D721Med (cell line): ENCODE results near the gene MAP3K4.
A peak's percentile ranks its signal among the peaks of the same experiment; 100 is the strongest.

ENCODE experiments used
- DNase-seq: peaks from one replicate; pipeline ENCODE4 v3.0.0; 2011; ENCODE audit warnings: low spot score; ENCODE audit not compliant: insufficient read length
- FAIRE-seq: peaks from 2 replicates; lab custom pipeline; 2011; peaks lifted over from hg19 to GRCh38; lab: Jason Lieb, UNC
- TF ChIP-seq, protein P1 (sequence below): IDR thresholded peaks from 2 replicates; pipeline ENCODE4 v1.5.1; 2012; ENCODE audit warnings: mild to moderate bottlenecking, control low read depth; ENCODE audit not compliant: insufficient read depth; ENCODE audit errors: missing control alignments

Gene MAP3K4

DNA sequence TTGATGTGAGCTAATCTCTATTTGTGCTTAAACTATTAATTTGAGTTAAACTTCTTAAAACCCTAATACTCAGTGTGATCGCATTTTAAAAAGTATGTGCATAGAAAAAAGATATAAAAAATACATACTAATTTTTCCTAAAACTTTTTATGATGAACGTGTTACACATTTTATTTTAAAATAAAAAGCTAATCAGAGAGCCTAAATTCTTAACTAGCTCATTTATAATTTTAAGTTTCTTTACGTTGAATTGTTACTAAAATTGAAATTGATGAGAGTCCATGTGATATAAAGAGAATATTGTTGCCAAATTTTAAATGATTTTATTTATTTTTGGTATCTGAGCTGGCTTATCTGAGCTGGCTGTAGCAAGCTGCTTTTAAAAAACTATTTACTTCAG is 6.6 kb downstream of the MAP3K4 start:
- TF ChIP-seq, protein P1, sequence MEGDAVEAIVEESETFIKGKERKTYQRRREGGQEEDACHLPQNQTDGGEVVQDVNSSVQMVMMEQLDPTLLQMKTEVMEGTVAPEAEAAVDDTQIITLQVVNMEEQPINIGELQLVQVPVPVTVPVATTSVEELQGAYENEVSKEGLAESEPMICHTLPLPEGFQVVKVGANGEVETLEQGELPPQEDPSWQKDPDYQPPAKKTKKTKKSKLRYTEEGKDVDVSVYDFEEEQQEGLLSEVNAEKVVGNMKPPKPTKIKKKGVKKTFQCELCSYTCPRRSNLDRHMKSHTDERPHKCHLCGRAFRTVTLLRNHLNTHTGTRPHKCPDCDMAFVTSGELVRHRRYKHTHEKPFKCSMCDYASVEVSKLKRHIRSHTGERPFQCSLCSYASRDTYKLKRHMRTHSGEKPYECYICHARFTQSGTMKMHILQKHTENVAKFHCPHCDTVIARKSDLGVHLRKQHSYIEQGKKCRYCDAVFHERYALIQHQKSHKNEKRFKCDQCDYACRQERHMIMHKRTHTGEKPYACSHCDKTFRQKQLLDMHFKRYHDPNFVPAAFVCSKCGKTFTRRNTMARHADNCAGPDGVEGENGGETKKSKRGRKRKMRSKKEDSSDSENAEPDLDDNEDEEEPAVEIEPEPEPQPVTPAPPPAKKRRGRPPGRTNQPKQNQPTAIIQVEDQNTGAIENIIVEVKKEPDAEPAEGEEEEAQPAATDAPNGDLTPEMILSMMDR, result no peak
- DNase-seq (no peak), FAIRE-seq (no peak)

DNA sequence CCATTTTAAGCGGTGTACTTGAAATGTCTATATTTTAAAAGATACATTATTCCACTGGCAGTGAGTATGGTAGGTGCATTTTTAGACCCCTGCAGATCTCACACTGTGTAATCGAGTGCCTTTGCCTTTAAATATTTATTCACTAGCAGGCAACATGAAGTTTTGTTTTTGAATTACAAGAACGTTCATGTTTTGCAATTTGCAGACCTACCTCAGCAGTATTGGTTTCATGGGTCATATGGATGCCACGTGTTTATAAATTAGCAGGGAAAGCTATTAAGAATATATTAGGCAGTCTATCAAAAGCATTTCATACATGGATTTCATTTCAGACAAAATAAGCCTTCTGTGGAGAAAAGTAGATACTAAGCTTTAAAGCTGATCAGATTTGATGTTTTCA is 7.2 kb downstream of the MAP3K4 start:
- TF ChIP-seq, protein P1, result no peak
- DNase-seq, result no peak
- peak; percentile 81 for FAIRE-seq

DNA sequence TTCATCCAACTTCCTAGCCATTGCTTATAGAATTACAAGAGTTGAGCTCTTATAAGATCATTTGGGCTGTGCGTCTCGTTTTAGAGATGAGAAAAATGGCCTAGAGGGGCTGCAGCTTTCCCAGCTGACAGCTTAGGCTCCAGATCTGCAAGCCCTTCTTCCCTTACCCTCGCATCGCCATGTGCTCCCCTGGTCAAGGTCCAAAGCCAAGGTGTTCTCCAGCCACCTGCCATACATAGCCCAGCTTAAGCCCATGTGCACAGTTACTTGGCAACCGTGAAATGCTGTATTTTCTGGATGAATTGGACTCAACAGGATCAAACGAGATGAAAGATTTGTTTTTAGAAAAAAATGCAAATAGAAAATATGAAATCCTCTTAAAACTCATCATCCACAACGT is 7.9 kb downstream of the MAP3K4 start:
- FAIRE-seq, result no peak
- TF ChIP-seq, protein P1, result no peak
- DNase-seq, result no peak

DNA sequence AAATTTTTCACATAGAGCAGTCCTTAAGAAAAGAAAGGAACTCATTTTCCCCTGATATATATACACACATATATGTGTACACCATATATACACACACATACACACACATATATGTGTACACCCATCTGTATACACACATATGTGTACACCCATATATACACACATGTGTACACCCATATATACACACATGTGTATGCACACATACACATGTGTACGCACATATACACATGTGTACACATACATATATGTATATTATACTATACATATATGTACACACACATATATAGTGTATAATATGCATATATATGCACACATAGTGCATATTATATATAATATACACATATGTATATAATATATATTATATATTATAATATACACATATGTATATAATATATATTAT is 9.1 kb downstream of the MAP3K4 start:
- TF ChIP-seq, protein P1, result no peak
- FAIRE-seq (no peak), DNase-seq (no peak)

DNA sequence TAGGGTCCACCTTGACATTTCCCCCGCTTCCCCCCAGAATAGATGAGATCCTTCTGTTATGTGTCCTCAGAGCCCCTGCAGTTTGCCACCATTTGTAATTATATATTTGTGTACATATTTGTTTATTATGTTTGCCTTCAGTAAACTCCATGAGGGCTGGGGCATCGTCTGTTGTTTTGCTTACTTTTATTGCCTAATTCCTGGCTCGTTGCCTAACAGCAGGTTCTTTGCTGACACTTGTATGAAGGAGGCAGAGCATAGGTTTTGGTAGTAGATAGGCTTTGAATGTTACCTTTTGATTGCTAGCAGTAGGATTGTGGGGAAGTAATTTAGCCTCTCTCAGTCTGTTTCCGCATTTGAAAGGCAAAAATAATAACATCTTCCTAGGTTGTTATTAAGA is 9.9 kb downstream of the MAP3K4 start:
- FAIRE-seq (peak; percentile 46), DNase-seq (no peak)
- TF ChIP-seq, protein P1, result no peak

DNA sequence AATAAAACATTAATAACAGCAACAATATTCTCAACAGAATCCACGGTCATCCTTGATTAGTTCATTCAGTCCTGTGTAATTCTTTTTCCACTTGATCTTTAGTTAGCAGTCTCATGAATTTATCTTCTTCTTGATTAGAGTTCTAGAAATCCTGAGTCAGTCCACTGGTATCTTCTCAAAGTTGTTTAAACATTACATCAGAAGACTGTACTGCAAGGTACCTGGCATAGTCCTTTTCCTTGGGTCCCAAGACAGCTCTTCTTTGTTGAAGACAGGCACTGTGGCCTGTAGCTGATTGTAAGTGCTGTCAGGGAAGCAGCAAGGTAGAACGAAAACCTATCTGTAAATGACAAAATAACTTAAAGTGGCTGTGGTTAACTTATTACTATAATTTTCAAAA is 11.8 kb downstream of the MAP3K4 start:
- FAIRE-seq (no peak), DNase-seq (no peak)
- TF ChIP-seq, protein P1, result no peak

DNA sequence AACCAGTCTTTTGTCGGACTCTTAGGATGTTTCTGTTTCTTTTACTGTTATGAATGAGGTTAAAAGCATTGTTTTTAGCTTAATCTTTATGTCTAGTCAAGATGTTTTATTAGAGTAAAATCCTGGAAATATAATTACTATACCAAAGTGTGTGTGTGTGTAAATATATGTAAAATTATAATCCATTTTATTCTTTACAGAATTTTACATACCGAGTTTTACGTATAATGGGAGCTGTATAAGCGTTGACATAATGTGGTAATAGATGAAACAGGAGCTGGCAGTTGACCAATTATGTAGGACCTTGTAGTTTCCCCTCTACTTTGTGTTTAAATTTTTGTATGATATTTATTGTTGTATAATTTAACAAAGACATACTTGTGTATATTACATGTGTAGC is 16.7 kb downstream of the MAP3K4 start:
- DNase-seq (no peak), FAIRE-seq (no peak)
- TF ChIP-seq, protein P1, result no peak
